Bronchial epithelial cell (primary cell): ENCODE results near the gene MOBP. TPM values are rescaled to one million over a fixed set of nuclear protein-coding genes. Genes with fewer than 3 reads are reported as not detected.

Experiments
- DNase-seq: peaks from one replicate; pipeline ENCODE4 v3.0.0-alpha.2; 2010; ENCODE audit warnings: low read depth
- FAIRE-seq: peaks from 2 replicates; lab custom pipeline; 2011; peaks lifted over from hg19 to GRCh38; lab: Jason Lieb, UNC
- H3K27me3 ChIP-seq: 2 replicates; pipeline ENCODE4 v1.5.1; 2011; ENCODE audit warnings: low read length; ENCODE audit not compliant: control insufficient read depth, insufficient read depth
- H3K36me3 ChIP-seq: 2 replicates; pipeline ENCODE4 v1.5.1; 2011; ENCODE audit warnings: low read length; ENCODE audit not compliant: control insufficient read depth, insufficient read depth
- H3K4me3 ChIP-seq: 2 replicates; pipeline ENCODE4 v1.5.1; 2011; ENCODE audit warnings: mild to moderate bottlenecking, low read depth, low read length, control low read depth
- CTCF ChIP-seq: IDR thresholded peaks from 2 replicates; pipeline ENCODE4 v1.5.1; 2011; ENCODE audit warnings: mild to moderate bottlenecking, moderate library complexity, low read length, control low read depth, inconsistent platforms; ENCODE audit not compliant: insufficient read depth, severe bottlenecking
- total RNA-seq: library from RNA; depleted of rRNA; stranded (reverse); fragments of >200 nt; gene quantifications from 2 replicates; pipeline ENCODE4 v1.2.1, GENCODE V29; 2014

The MOBP gene
- total RNA-seq, 1 donor from 2014 or later: not detected

- TF ChIP-seq CTCF: no peak
- H3K36me3 ChIP-seq: no peaks in the 10 kb centered on the region
- H3K27me3 ChIP-seq: peaks cover 1% of the 10 kb centered on the region
- DNase-seq (peak; percentile 56), FAIRE-seq (no peak)
- no peak overlapping the region for H3K4me3 ChIP-seq
These were observed 32.3 kb downstream of the MOBP start for GRCh38 chr3:39499651-39500273.

- no peak for DNase-seq
- Histone ChIP-seq H3K4me3 (no peak overlapping the region), H3K27me3 (peaks cover 1% of the 10 kb centered on the region), H3K36me3 (no peaks in the 10 kb centered on the region)
- no peak for TF ChIP-seq CTCF
- FAIRE-seq: no peak
These were observed 33.6 kb downstream of the MOBP start for GRCh38 chr3:39501059-39501458.

GRCh38 chr3:39501968-39502837 is 34.7 kb downstream of the MOBP start:
- Histone ChIP-seq H3K27me3 (peaks cover 1% of the 10 kb centered on the region), H3K4me3 (peak overlapping the region; percentile 20), H3K36me3 (no peaks in the 10 kb centered on the region)
- no peak for TF ChIP-seq CTCF
- FAIRE-seq (no peak), DNase-seq (no peak)

DNA sequence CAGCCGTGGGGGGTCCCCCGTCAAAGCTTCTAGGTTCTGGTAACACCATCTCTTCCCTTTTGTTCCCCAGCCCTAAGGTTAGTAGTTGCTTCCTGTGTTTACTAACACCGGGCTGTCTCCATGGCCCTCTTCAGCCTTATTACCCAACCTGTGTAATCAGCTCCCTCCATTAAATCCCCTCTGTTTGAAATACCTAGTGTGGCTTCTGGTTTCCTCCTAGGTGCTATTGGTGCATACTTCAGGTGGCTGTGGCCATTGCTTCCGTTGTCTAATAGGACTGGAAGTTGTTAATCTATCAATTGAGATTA is 35.3 kb downstream of the MOBP start:
- H3K36me3 ChIP-seq: no peaks in the 10 kb centered on the region
- no peak overlapping the region for H3K4me3 ChIP-seq
- peaks cover 1% of the 10 kb centered on the region for H3K27me3 ChIP-seq

DNA sequence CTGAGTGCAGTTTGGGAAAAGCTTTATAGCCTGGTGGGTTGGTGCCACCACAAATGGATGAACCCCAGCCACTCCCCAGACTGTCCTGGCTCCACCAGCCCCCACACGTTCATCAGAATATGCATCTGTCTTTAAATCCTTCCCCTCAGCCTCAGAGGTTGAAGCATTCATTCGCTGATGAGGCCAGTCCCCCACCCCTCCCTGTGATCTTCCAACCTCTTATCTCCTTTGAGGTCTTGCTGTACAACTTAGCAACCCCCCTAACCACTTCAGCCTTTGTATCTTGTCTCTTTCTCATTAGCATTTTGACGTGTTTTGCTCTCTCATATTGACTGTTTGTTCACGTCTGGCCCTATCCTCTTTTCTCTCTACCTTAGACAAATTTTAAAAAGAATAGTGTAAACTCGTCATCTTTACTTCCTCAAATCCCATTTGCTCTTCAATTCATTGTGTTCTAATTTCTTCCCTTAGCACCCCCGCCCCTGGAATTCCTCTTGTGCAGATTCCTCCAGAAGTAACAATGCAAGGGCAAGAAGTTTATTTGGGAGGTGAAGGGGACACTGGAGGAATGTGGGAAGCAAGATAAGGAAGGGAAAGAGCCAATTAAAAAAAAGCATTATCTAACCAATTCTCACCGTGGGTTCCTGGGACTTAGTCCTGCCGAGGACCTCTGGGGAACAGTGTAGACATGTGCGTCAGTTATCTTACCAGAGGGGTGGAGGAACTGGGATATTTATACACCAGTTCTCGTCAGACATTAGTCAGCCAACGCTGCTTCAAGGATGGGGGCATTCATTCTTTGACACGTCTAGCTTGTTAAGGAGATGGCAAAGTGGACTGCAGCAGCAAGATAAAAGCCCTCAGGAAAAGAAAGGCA is 38.6 kb downstream of the MOBP start:
- FAIRE-seq (no peak), DNase-seq (peak; percentile 13)
- Histone ChIP-seq H3K36me3 (no peaks in the 10 kb centered on the region), H3K4me3 (no peak overlapping the region), H3K27me3 (peaks cover 1% of the 10 kb centered on the region)
- no peak for TF ChIP-seq CTCF

More for the DNA sequence above, 35.3 kb downstream of the MOBP start:
- peak; percentile 13 for DNase-seq
- FAIRE-seq: no peak
- TF ChIP-seq CTCF: no peak
